ENCODE data around the gene C3orf22. TPM values are rescaled to one million over a fixed set of nuclear protein-coding genes. Genes with fewer than 3 reads are reported as not detected.

Gene C3orf22
- total RNA-seq, 4 donors from 2014 or later, result not detected

DNA sequence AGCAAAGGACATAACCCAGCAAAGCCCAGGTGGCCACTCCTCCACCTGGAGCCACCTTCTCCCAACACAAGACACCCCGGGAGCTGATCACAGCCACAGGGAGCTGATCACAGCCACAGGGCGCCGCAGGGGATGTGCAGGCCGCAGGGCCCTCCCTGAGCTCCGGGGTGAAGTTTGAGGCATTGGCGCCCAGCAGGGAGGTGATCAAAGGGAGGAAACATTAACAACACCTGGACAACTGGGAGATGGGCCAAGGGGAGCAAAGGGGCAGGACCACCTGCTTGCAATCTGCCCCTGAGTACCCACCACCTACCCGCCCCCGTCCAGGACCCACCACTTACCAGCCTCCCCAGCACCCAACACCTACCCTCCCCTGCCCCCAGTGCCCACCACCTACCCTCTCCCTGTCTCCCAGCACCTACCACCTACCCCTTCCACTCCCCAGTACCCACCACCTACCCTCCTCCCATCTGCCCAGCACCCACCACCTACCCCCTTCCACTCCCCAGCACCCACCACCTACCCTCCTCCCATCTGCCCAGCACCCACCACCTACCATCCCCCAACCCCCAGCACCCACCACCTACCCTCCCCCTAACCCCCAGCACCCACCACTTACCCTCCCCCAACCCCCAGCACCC lies 43.5 kb downstream of the C3orf22 start:
- Histone ChIP-seq H3K9me3 (no peaks in the 10 kb centered on the region), H3K4me3 (no peak overlapping the region), H3K36me3 (no peaks in the 10 kb centered on the region), H3K4me1 (no peaks in the 10 kb centered on the region), H3K27me3 (peaks cover 20% of the 10 kb centered on the region), H3K27ac (no peak overlapping the region)
- TF ChIP-seq POLR2AphosphoS5 (IDR thresholded peaks at IDR 0.05), result no peak
- no peak for TF ChIP-seq EP300 (IDR thresholded peaks at IDR 0.05)
- no peak for TF ChIP-seq POLR2A (IDR thresholded peaks at IDR 0.05)
- TF ChIP-seq, protein P1, sequence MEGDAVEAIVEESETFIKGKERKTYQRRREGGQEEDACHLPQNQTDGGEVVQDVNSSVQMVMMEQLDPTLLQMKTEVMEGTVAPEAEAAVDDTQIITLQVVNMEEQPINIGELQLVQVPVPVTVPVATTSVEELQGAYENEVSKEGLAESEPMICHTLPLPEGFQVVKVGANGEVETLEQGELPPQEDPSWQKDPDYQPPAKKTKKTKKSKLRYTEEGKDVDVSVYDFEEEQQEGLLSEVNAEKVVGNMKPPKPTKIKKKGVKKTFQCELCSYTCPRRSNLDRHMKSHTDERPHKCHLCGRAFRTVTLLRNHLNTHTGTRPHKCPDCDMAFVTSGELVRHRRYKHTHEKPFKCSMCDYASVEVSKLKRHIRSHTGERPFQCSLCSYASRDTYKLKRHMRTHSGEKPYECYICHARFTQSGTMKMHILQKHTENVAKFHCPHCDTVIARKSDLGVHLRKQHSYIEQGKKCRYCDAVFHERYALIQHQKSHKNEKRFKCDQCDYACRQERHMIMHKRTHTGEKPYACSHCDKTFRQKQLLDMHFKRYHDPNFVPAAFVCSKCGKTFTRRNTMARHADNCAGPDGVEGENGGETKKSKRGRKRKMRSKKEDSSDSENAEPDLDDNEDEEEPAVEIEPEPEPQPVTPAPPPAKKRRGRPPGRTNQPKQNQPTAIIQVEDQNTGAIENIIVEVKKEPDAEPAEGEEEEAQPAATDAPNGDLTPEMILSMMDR (IDR thresholded peaks at IDR 0.05), result no peak
- no peak for ATAC-seq
- 100% methylated on average over 1 of the region's 8 CpGs; no CpG with 5 or more reads in 1 of the 2 donors for WGBS, 2 donors (ENCODE audit: low coverage in 1 of 2)

DNA sequence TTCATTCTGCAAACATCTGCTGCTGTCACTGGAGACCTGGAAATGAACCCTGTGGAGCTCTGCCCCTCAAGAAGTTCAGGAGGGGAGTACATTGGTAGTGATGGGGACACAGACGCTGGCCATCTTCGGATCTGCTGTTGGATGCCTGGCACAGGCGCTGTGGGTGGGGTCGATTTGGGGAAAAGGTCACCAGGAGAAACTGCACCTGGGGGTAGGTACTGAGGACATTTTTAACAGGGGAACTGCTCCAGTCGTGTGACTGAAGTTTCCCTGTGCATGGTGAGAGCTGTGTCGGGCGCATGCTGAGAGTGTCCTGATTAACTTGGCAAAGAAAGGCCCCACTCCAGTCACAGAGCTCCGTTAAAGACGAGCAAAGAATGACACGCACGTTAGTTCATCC lies 44.6 kb downstream of the C3orf22 start:
- no peak overlapping the region for H3K4me3 ChIP-seq
- no peak for TF ChIP-seq POLR2AphosphoS5 (IDR thresholded peaks at IDR 0.05)
- H3K4me1 ChIP-seq, result no peaks in the 10 kb centered on the region
- no peaks in the 10 kb centered on the region for H3K9me3 ChIP-seq
- no peak overlapping the region for H3K27ac ChIP-seq
- WGBS, 2 donors (ENCODE audit: low coverage in 1 of 2), result 20 to 88% methylated on average over 1 to 6 of the region's 11 CpGs
- peaks cover 16% of the 10 kb centered on the region for H3K27me3 ChIP-seq
- H3K36me3 ChIP-seq, result no peaks in the 10 kb centered on the region
- ATAC-seq, result no peak

DNA sequence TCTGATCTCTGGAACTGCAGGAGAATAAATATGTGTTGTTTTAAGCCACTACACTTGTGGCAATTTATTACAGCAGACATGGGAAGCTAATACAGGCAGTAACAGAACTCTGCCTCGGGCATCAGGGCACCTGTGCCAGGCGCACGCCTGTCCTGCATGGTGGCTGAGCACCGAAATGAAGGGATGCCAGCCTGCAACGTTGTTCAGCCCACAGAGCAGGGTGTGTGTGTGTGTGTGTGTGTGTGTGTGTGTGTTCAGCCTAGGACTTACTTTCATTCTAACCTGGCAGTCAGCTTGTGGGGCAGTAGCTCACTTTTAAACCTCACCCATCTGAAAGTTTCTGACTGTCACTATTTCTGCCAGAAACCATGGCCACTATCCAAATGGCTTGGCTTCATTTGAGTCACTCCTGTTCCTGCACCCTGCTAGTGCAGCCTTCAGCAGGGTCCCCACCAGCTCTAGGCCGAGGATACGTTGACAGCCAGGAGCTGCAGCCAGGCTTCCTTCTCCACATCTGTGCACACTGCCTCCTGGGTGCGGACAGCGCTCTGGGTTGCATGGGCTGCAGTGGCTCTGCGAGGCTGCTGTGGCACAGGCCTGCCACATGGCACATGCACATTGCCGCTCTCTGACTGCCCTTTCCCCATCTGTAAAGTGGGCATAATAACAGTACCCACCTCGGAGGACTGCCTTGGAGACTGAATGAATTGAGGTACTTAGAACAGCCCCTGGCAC lies 45.6 kb downstream of the C3orf22 start:
- Histone ChIP-seq H3K9me3 (no peaks in the 10 kb centered on the region), H3K4me3 (no peak overlapping the region), H3K27ac (no peak overlapping the region), H3K27me3 (peaks cover 11% of the 10 kb centered on the region), H3K36me3 (no peaks in the 10 kb centered on the region), H3K4me1 (no peaks in the 10 kb centered on the region)
- WGBS, 2 donors (ENCODE audit: low coverage in 1 of 2), result 20 to 87% methylated on average over 1 to 3 of the region's 12 CpGs
- no peak for TF ChIP-seq POLR2A (IDR thresholded peaks at IDR 0.05)
- TF ChIP-seq, protein P1 (IDR thresholded peaks at IDR 0.05), result no peak
- TF ChIP-seq EP300 (IDR thresholded peaks at IDR 0.05), result no peak
- TF ChIP-seq POLR2AphosphoS5 (IDR thresholded peaks at IDR 0.05), result no peak
- no peak for ATAC-seq

DNA sequence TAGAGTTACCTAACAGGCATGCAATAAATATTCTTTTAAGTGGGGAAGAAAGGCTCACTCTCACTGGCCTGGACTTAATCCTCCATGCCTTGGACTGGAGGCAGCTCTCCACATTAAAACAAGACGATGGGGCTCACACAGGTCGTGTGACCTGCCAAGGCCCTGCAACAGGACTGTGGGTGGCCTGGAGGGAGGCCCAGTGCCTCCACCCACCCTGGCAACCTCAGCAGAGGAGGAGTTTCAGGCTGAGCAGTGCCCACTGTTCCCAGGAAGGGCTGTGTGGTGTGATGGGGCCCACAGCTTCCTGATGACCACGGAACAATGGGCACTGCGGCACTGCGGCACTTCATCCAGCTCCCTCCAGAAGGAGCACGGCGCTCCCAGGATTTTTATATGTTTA lies 46.7 kb downstream of the C3orf22 start:
- no peak for ATAC-seq
- TF ChIP-seq POLR2A (IDR thresholded peaks at IDR 0.05) (no peak), POLR2AphosphoS5 (IDR thresholded peaks at IDR 0.05) (no peak), EP300 (IDR thresholded peaks at IDR 0.05) (no peak)
- TF ChIP-seq, protein P1 (IDR thresholded peaks at IDR 0.05), result no peak

DNA sequence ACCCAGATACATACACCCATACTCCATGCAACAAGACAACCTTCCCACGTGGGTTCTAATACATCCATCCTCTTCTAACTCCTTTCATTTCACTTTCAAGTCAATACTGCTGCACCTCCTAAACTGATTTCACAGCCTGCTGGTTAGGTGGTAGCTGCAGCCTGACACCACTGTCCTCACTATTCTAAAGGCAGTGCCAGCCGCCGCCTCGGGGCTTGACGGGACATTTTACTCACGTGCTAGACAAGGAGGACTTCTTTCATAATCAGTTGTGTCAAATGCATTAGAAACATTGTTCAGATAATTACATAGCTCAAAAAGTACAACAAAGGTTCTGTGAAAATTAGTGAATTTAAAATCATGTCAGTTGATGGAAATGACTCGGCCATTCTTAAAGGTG lies 47.4 kb downstream of the C3orf22 start:
- Histone ChIP-seq H3K9me3 (no peaks in the 10 kb centered on the region), H3K4me1 (no peaks in the 10 kb centered on the region), H3K27me3 (no peaks in the 10 kb centered on the region), H3K27ac (no peak overlapping the region), H3K36me3 (no peaks in the 10 kb centered on the region), H3K4me3 (no peak overlapping the region)
- ATAC-seq, result no peak
- 73 to 93% methylated on average over 2 to 7 of the region's 7 CpGs for WGBS, 2 donors (ENCODE audit: low coverage in 1 of 2)
- TF ChIP-seq EP300 (IDR thresholded peaks at IDR 0.05) (no peak), POLR2AphosphoS5 (IDR thresholded peaks at IDR 0.05) (no peak), POLR2A (IDR thresholded peaks at IDR 0.05) (no peak)
- TF ChIP-seq, protein P1 (IDR thresholded peaks at IDR 0.05), result no peak

More for the DNA sequence above, 46.7 kb downstream of the C3orf22 start:
- no peaks in the 10 kb centered on the region for H3K9me3 ChIP-seq
- H3K36me3 ChIP-seq, result no peaks in the 10 kb centered on the region
- H3K4me3 ChIP-seq, result no peak overlapping the region
- H3K27ac ChIP-seq, result no peak overlapping the region
- no peaks in the 10 kb centered on the region for H3K4me1 ChIP-seq
- WGBS, 2 donors (ENCODE audit: low coverage in 1 of 2), result 48 to 96% methylated on average over 3 to 5 of the region's 7 CpGs
- peaks cover under 1% of the 10 kb centered on the region for H3K27me3 ChIP-seq

Measured in gastroesophageal sphincter (tissue), 4 donors.